Thymus (tissue), 11 donors: ENCODE results near the gene MRPS31. TPM values are rescaled to one million over a fixed set of nuclear protein-coding genes. Genes with fewer than 3 reads are reported as not detected.
"Not testable (repeated sequence)": the region's sequence is repeated elsewhere in the genome, so short reads cannot be mapped to it uniquely, and the experiment has no call there.

Experiments used
- DNase-seq, 9 donors: peaks; one replicate each; pipeline ENCODE4 v3.0.0-alpha.2; 2013; ENCODE audit warnings: low spot score in 9 of 9, low read depth in 6 of 9, missing footprints in 1 of 9
- H3K27ac ChIP-seq, 2 donors: one replicate each; pipeline ENCODE4 v1.5.1; 2013; ENCODE audit warnings: control low read depth in 1 of 2, low read depth in 1 of 2, low read length in 1 of 2, mild to moderate bottlenecking in 1 of 2, moderate library complexity in 1 of 2
- H3K27me3 ChIP-seq, 2 donors: one replicate each; pipeline ENCODE4 v1.5.1; 2013; ENCODE audit warnings: low read length in 1 of 2; ENCODE audit not compliant: control insufficient read depth in 2 of 2, insufficient read depth in 1 of 2
- H3K36me3 ChIP-seq, 2 donors: one replicate each; pipeline ENCODE4 v1.5.1; 2013; ENCODE audit warnings: low read length in 1 of 2, mild to moderate bottlenecking in 1 of 2, moderate library complexity in 1 of 2; ENCODE audit not compliant: control insufficient read depth in 2 of 2, insufficient read depth in 2 of 2
- H3K4me1 ChIP-seq, 2 donors: one replicate each; pipeline ENCODE4 v1.5.1; 2013; ENCODE audit warnings: low read length in 2 of 2; ENCODE audit not compliant: control insufficient read depth in 2 of 2, insufficient read depth in 2 of 2
- H3K4me3 ChIP-seq, 2 donors: one replicate each; pipeline ENCODE4 v1.5.1; 2013; ENCODE audit warnings: low read length in 2 of 2, control low read depth in 1 of 2, mild to moderate bottlenecking in 1 of 2
- H3K9me3 ChIP-seq, 2 donors: one replicate each; pipeline ENCODE4 v1.5.1; 2013; ENCODE audit warnings: low read length in 1 of 2, mild to moderate bottlenecking in 1 of 2; ENCODE audit not compliant: control insufficient read depth in 2 of 2, insufficient read depth in 1 of 2
- WGBS: extraction: QIAGEN DNeasy Blood & Tissue Kit; methylation state at CpG from one replicate; pipeline ENCODE4 v1.1.7; 2013; 5-methylcytosine and 5-hydroxymethylcytosine counted together
- polyA plus RNA-seq: library from polyadenylated mRNA; stranded (reverse); fragments of 200-250 nt; gene quantifications from one replicate; pipeline ENCODE4 v1.2.3, GENCODE V29; 2013
- total RNA-seq: library from RNA; stranded (reverse); fragments of 120-200 nt; gene quantifications from one replicate; pipeline ENCODE4 v1.2.4, GENCODE V29; 2013
- donor health status: healthy.

MRPS31 gene
- total and polyA plus RNA-seq, 2 donors: 32.3 to 61.3 TPM

DNA sequence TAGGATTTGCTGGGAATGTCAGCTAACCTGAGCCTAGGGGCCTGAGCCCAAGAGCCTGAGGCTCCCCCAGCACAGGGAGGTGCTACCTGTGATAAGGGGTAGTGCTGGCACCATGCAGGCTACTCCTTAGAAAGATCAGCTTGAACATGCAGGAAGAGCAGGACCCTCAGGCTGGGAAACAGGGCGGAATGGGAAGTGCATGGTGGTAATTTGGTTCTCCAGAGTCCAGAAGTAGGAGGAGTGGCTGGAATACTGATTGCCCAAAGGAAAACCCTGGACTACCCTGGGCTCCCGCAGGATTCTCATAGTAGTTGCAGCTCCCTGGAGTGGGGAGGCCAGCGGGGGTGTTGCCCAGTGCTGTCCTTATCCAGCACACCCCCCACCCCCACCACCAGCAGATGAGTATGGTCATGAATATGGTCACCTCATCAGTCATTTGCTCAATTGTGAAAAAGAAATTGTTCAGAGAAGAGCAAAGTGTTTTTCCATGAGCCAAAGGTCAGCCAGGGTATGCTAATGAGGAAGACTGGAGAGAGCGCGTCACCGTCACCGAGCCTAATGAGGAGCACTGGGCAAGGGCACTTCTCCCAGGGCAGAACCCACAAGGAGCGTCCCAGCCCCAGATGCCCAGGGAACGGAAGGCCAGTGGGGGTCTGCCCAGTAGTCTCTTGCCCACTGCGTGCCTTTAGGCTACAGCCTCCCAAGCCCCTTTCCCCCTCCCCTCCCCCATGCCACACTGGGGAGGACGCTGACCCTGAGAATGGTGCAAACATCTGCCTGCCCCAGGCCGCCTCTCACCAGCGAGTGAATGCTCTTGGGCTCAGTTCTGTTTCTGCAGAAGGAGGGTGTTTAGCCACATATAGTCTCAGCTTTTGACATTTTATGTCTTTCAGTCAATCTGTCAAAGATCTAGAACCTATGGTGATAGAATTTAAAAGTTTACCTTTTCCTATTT, 23.7 kb upstream of the MRPS31 start:
- peaks cover 0 to 10% of the 10 kb centered on the region in 2 donors for H3K4me1 ChIP-seq
- no peak for DNase-seq
- H3K9me3 ChIP-seq: no peaks in the 10 kb centered on the region
- H3K27ac ChIP-seq: no peak overlapping the region
- 96% methylated on average over 13 of the region's 13 CpGs for WGBS
- peaks cover 0 to 3% of the 10 kb centered on the region in 2 donors for H3K27me3 ChIP-seq
- peaks cover 4 to 24% of the 10 kb centered on the region in 2 donors for H3K36me3 ChIP-seq
- no peak overlapping the region for H3K4me3 ChIP-seq

DNA sequence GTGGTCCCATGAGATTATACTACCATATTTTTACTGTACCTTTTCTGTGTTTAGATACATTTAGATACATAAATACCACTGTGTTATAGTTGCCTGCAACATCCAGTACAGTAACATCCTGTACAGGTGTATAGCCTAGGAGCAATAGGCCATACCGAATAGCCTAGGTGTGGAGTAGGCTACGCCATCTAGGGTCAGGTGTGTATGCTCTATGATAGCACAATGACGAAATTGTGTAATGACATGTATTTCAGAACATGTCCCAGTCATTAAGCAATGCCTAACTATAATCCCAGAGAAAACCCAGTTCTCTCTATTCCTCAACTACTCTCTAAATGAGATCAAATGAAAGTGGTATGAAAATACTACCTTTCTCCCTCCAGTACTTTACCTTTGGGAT, 22.3 kb upstream of the MRPS31 start:
- WGBS: over 99% methylated on average over 3 of the region's 3 CpGs
- Histone ChIP-seq H3K9me3 (no peaks in the 10 kb centered on the region), H3K27me3 (peaks cover 0 to 3% of the 10 kb centered on the region in 2 donors), H3K27ac (no peak overlapping the region), H3K4me3 (no peak overlapping the region), H3K36me3 (peaks cover 4 to 15% of the 10 kb centered on the region in 2 donors), H3K4me1 (peaks cover 0 to 13% of the 10 kb centered on the region in 2 donors)
- DNase-seq: no peak

DNA sequence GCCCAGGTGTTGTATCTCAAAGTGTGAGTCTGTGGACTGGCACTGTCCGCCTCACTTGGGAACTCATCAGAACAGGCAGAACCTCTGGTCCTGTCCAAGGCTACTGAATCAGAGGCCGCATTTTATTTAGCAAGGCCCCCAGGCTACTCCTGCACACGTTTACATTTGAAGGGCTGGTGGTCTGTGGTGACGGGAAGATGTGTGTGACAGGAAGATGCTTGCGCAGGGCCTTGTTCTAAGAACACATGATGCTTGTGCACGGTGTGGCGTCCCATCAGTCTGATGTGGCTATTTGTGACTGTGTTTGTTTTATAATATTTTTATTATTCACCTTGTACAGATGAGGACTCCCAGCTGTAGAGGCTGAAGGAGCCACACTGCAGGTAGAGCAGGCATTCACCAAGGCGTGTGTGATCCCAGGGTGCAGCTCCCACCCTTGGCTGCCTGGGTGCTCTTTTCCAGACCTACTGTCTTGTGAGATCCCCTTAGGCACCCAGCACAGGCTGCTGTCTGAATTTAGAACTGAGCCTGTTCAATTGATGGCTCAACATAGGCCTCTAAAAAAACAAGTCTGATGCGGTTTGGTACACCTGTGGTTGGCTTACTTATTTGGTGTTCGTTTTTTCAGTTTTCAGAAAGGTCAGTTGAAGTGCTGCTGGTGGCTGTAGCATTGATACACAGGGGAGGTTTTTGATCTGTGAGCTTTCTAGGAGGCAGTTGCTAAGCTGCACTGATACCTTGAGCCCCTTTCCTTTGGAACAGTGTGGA, 21.5 kb upstream of the MRPS31 start:
- Histone ChIP-seq H3K4me1 (peaks cover 0 to 11% of the 10 kb centered on the region in 2 donors), H3K9me3 (no peaks in the 10 kb centered on the region), H3K27ac (no peak overlapping the region), H3K36me3 (peaks cover 4 to 15% of the 10 kb centered on the region in 2 donors), H3K27me3 (peaks cover 0 to 3% of the 10 kb centered on the region in 2 donors), H3K4me3 (no peak overlapping the region)
- DNase-seq: no peak
- WGBS: 95% methylated on average over 10 of the region's 10 CpGs

DNA sequence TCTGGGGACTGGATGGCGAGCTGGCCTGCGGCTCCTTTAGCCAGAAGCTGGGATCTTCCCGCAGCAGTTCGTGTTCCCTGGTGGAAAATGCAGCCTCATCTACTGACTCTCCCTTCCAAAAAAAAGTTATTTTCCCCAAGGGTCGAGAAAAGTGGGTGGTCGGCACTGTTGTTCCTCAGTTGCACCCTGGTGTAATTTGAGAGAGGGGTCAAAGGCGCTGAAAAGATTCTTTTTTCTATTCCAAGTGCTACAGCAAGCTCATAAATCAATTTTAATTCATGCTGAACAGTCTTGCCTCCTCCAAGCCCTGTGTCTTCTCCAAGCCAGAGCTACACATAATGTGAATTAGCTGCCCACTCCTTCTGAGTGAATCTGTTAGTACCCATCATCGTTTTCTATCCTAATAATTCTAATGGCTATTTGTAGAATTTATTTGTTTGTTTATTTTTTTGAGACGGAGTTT, 19.2 kb upstream of the MRPS31 start:
- DNase-seq: no peak
- peak overlapping the region; percentile 48 to 87 for H3K4me3 ChIP-seq
- H3K9me3 ChIP-seq: no peaks in the 10 kb centered on the region
- H3K4me1 ChIP-seq: peaks cover 0 to 11% of the 10 kb centered on the region in 2 donors
- peaks cover 4 to 9% of the 10 kb centered on the region in 2 donors for H3K36me3 ChIP-seq
- peaks cover 0 to 3% of the 10 kb centered on the region in 2 donors for H3K27me3 ChIP-seq
- H3K27ac ChIP-seq: no peak overlapping the region
- WGBS: 59% methylated on average over 9 of the region's 9 CpGs

DNA sequence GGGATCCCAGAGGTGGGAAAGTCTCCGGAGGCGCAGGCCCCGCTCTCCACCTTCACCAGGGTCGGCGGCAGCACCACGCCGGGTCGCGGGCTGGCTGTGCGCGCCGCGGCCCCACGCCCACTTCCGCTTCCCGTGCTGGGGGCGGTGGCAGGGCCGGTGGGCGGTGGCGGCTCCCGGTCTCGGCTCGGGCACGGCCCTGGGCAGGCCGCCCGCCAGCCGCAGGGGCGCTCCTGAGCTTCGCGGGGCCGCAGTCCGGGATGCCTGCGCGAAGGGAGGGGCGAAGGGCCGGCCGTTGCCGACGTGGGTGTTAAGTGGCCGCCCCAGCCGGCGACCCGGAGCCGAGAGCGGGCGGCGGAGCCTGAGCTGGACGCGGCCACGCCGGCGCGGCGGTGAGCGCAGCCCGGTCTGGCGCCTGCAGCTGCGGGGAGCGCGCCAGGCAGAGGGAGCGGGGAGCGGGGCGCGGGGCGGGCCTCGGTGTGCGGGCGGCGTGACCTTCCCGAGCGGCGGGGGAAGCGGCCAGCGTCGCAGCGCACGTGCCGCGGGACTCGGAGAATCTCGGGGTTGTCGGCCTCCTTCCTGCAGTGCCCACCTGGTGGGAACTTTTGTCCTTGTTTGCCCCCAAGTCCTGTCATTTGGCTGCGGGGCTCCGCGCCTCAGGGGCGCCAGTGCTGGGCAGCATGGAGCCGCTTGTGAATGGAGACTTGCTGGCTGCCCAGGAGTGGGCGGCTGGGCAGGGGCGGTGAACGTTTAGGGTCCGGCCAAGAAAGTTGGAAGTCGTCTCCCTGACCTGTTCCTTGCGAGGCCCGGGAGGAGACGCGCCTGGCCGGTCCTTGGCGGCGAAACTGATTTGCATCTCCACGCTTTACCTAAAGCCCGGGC, 18.5 kb upstream of the MRPS31 start, which contains the start of gene SLC25A15:
TSS of gene SLC25A15 (plus strand) at position 337 of the 879 bp plus-strand sequence. CDS start 3,616 bp downstream, outside the sequence.
- Histone ChIP-seq H3K27me3 (peaks cover 0 to 3% of the 10 kb centered on the region in 2 donors), H3K4me1 (peaks cover 0 to 11% of the 10 kb centered on the region in 2 donors), H3K4me3 (peak within 1 kb of the TSS; percentile 59 to 87), H3K36me3 (peaks cover 3 to 6% of the 10 kb centered on the region in 2 donors), H3K27ac (peak within 1 kb of the TSS in 1 of 2 donors; percentile 93), H3K9me3 (no peaks in the 10 kb centered on the region)
- WGBS: 3% methylated on average over 101 of the region's 101 CpGs
- peak in 6 of 9 donors; percentile 38 to 79 (median 60) for DNase-seq

DNA sequence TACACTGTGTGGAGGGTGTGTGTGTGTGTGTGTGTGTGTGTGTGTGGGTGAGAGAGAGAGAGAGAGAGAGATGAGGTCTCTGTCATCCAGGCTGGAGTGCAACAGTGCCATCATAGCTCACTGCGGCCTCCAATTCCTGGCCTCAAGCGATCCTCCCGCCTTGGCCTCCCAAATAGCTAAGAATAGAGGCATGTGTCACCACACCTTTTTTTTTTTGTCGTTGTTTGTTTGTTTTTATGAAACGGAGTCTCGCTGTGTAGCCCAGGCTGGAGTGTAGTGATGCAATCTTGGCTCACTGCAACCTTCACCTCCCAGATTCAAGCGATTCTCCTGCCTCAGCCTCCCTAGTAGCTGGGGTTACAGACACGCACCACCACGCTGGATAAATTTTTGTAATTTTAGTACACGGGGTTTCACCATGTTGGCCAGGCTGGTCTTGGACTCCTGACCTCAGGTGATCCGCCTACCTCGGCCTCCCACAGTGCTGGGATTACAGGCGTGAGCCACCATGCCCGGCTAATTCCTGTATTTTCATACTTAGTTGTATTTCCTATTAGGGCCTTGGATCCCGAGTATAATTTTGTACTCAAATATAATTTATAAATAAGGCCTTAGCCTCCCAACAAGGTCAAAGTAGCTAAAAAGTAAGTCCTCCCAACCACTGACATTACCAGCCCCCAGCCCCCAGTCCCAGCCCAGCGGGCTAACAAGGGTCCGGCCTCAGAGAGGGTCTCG, 17.7 kb upstream of the MRPS31 start:
- 63% methylated on average over 18 of the region's 18 CpGs for WGBS
- peak overlapping the region in 1 of 2 donors; percentile 93 for H3K27ac ChIP-seq
- H3K4me1 ChIP-seq: peaks cover 0 to 11% of the 10 kb centered on the region in 2 donors
- H3K9me3 ChIP-seq, H3K27me3 ChIP-seq, H3K36me3 ChIP-seq, DNase-seq: not testable (repeated sequence)
- H3K4me3 ChIP-seq: peak overlapping the region; percentile 59 to 87

DNA sequence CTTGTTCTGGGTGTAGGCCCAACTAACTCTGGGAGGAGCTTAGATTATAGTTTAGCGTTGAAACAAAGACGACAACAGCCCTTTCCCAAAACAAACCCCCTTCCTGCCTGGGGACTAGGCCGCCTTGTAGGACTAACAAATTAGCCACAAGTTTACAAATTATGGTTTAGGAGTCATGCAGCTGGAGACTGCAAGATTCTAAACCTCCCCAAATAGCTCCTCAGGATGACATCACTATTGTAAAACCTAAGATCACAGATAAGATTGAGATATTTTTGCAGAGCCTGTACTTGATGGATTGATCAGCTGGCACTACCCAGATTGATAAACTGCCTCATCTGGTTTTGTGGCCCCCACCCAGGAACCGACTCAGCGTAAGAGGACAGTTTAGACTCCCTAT, 16.1 kb upstream of the MRPS31 start:
- Histone ChIP-seq H3K27me3 (peaks cover 0 to 3% of the 10 kb centered on the region in 2 donors), H3K27ac (no peak overlapping the region), H3K36me3 (no peaks in the 10 kb centered on the region), H3K9me3 (no peaks in the 10 kb centered on the region), H3K4me1 (peaks cover 0 to 11% of the 10 kb centered on the region in 2 donors), H3K4me3 (no peak overlapping the region)
- no peak for DNase-seq
- WGBS: 94% methylated on average over 5 of the region's 5 CpGs

DNA sequence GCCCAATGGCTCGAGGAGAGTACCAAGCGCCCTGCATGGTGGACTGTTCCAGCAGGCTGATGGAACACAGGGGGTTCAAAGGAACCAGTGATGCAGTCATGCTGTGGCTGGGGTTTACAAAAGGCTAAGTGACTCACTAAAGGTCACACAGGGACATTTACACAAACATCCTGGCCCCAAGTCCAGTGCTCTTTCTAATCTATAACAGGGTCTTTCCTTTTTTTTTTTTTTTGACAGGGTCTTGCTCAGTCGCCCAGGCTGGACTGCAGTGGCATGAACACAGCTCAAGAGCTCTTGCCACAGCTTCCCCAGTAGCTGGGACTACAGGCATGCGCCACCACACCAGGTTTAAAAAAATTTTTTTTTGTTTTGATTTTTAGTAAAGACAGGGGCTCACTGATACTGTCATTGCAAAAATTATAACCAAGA, 15.6 kb upstream of the MRPS31 start:
- Histone ChIP-seq H3K36me3 (no peaks in the 10 kb centered on the region), H3K27ac (no peak overlapping the region), H3K27me3 (peaks cover 0 to 3% of the 10 kb centered on the region in 2 donors), H3K4me1 (peaks cover 0 to 11% of the 10 kb centered on the region in 2 donors), H3K4me3 (no peak overlapping the region), H3K9me3 (no peaks in the 10 kb centered on the region)
- DNase-seq: no peak
- WGBS: 96% methylated on average over 4 of the region's 4 CpGs
